CD14-positive monocyte (primary cell): Measurements from ENCODE around the gene PHAF1. TPM values are rescaled to one million over a fixed set of nuclear protein-coding genes. Genes with fewer than 3 reads are reported as not detected.
A peak's percentile ranks its signal among the peaks of the same experiment; 100 is the strongest.

Experiments
- DNase-seq, 3 donors: peaks; one replicate each; pipeline ENCODE4 v3.0.0-alpha.2; 2011 to 2022
- H2AFZ ChIP-seq: 2 replicates; pipeline ENCODE4 v1.6.0; 2012; ENCODE audit warnings: mild to moderate bottlenecking, low read depth, low read length, inconsistent platforms; ENCODE audit not compliant: insufficient read depth, poor library complexity, severe bottlenecking
- H3K27ac ChIP-seq, 2 donors: 1 replicate in 1 of 2; 2 replicates in 1 of 2; pipeline ENCODE4 v1.5.1; 2012 to 2013; ENCODE audit warnings: low read length in 2 of 2, control low read depth in 1 of 2, inconsistent platforms in 1 of 2, low read depth in 1 of 2, mild to moderate bottlenecking in 1 of 2
- H3K27me3 ChIP-seq, 2 donors: one replicate each; pipeline versions ENCODE4 v1.6.0 to v1.6.1; 2011 to 2013; ENCODE audit warnings: low read length in 2 of 2; ENCODE audit not compliant: control insufficient read depth in 2 of 2, insufficient read depth in 2 of 2
- H3K36me3 ChIP-seq, 2 donors: replicated peaks in 1 of 2; 1 replicate in 1 of 2; 2 replicates in 1 of 2; pipeline versions ENCODE4 v1.5.1 to v1.6.1; 2012 to 2013; ENCODE audit warnings: low read length in 2 of 2, control low read depth in 1 of 2, inconsistent platforms in 1 of 2, mild to moderate bottlenecking in 1 of 2; ENCODE audit not compliant: insufficient read depth in 2 of 2, control insufficient read depth in 1 of 2
- H3K4me1 ChIP-seq, 2 donors: 1 replicate in 1 of 2; 2 replicates in 1 of 2; pipeline versions ENCODE4 v1.5.1 to v1.6.1; 2012 to 2013; ENCODE audit warnings: low read length in 2 of 2, control low read depth in 1 of 2, inconsistent platforms in 1 of 2, mild to moderate bottlenecking in 1 of 2, moderate library complexity in 1 of 2; ENCODE audit not compliant: insufficient read depth in 2 of 2, control insufficient read depth in 1 of 2
- H3K4me2 ChIP-seq: replicated peaks from 2 replicates; pipeline ENCODE3; 2012; ENCODE audit warnings: low read length, moderate library complexity, mild to moderate bottlenecking; ENCODE audit not compliant: poor library complexity, severe bottlenecking; ENCODE audit errors: extremely low read depth
- H3K4me3 ChIP-seq, 3 experiments: fragments of 200-600 bp in 1 of 3; sonication (generic) in 1 of 3; replicated peaks in 1 of 3; 1 replicate in 2 of 3; 2 replicates in 1 of 3; pipeline ENCODE4 v1.5.1; 2011 to 2013; ENCODE audit warnings: low read length in 3 of 3, mild to moderate bottlenecking in 3 of 3, control low read depth in 2 of 3, low read depth in 2 of 3, inconsistent platforms in 1 of 3, moderate library complexity in 1 of 3
- H3K79me2 ChIP-seq: 2 replicates; pipeline ENCODE4 v1.6.0; 2012; ENCODE audit warnings: mild to moderate bottlenecking, control low read depth, inconsistent platforms, low read length, moderate library complexity; ENCODE audit not compliant: insufficient read depth
- H3K9ac ChIP-seq: 2 replicates; pipeline ENCODE4 v1.6.0; 2017; ENCODE audit warnings: low read length, mild to moderate bottlenecking; ENCODE audit not compliant: insufficient read depth, poor library complexity, severe bottlenecking
- H3K9me3 ChIP-seq, 2 donors: replicated peaks in 1 of 2; 1 replicate in 1 of 2; 2 replicates in 1 of 2; pipeline versions ENCODE4 v1.5.1 to v1.6.1; 2012 to 2013; ENCODE audit warnings: low read length in 2 of 2, control low read depth in 1 of 2; ENCODE audit not compliant: control insufficient read depth in 1 of 2, insufficient read depth in 1 of 2
- H4K20me1 ChIP-seq: 2 replicates; pipeline ENCODE4 v1.6.0; 2012; ENCODE audit warnings: mild to moderate bottlenecking, low read length, control low read depth, moderate library complexity; ENCODE audit not compliant: insufficient read depth
- H3K27ac Mint-ChIP-seq, 7 donors: one replicate each; pipeline ENCODE4 v1.8.0; 2020; ENCODE audit warnings: mild to moderate bottlenecking in 7 of 7, mixed read lengths in 7 of 7, moderate library complexity in 6 of 7, inconsistent platforms in 2 of 7
- H3K27me3 Mint-ChIP-seq, 3 donors: one replicate each; pipeline ENCODE4 v1.8.0; 2021 to 2022; ENCODE audit warnings: low read depth in 3 of 3, mild to moderate bottlenecking in 3 of 3, mixed read lengths in 3 of 3, moderate library complexity in 3 of 3, inconsistent platforms in 1 of 3
- H3K36me3 Mint-ChIP-seq, 2 donors: one replicate each; pipeline ENCODE4 v1.8.0; 2020; ENCODE audit warnings: mixed read lengths in 2 of 2, inconsistent platforms in 1 of 2, mild to moderate bottlenecking in 1 of 2
- H3K4me1 Mint-ChIP-seq: one replicate; pipeline ENCODE4 v1.8.0; 2020; ENCODE audit warnings: mild to moderate bottlenecking, mixed read lengths
- H3K4me3 Mint-ChIP-seq, 2 donors: one replicate each; pipeline ENCODE4 v1.8.0; 2020; ENCODE audit warnings: mild to moderate bottlenecking in 2 of 2, mixed read lengths in 2 of 2, moderate library complexity in 1 of 2
- H3K9me3 Mint-ChIP-seq, 7 donors: one replicate each; pipeline ENCODE4 v1.8.0; 2020 to 2022; ENCODE audit warnings: mixed read lengths in 7 of 7, mild to moderate bottlenecking in 6 of 7, moderate library complexity in 6 of 7, inconsistent platforms in 2 of 7
- CTCF ChIP-seq: fragments of 200-600 bp; IDR thresholded peaks from one replicate; pipeline ENCODE4 v1.8.0; 2022; ENCODE audit warnings: antibody characterized with exemption, mild to moderate bottlenecking
- WGBS: methylation state at CpG from one replicate; pipeline ENCODE4 v1.1.5; 2013; ENCODE audit warnings: missing lambda C conversion rate; ENCODE audit not compliant: insufficient coverage; 5-methylcytosine and 5-hydroxymethylcytosine counted together
- intact Hi-C, 2 donors: fragments of 100-400 bp; cut with micrococcal nuclease; formaldehyde crosslinking; loops; one replicate each; pipeline versions ENCODE4 v1.15.0 to v1.15.1; 2023
- polyA plus RNA-seq, 3 donors: library from polyadenylated mRNA; depleted of rRNA in 1 of 3; unstranded in 2 of 3; stranded (reverse) in 1 of 3; fragments of 300-500 nt in 2 of 3; fragments of >200 nt in 1 of 3; fragmentation: Illumina TruSeq in 2 of 3; gene quantifications; 1 replicate in 2 of 3; 2 replicates in 1 of 3; pipeline ENCODE4 v1.2.3, GENCODE V29; 2012 to 2021

PHAF1 gene
- polyA plus RNA-seq, 3 donors: 18.8 to 68.2 (median 26.5) TPM

GRCh38 chr16:67088551-67088950, 21.2 kb upstream of the PHAF1 start:
- no peaks in the 10 kb centered on the region for H3K9me3 Mint-ChIP-seq
- H3K36me3 Mint-ChIP-seq: peaks cover 31 to 50% of the 10 kb centered on the region in 2 donors
- H3K4me1 Mint-ChIP-seq: peaks cover 8% of the 10 kb centered on the region
- Histone ChIP-seq H4K20me1 (peaks cover 22% of the 10 kb centered on the region), H3K9me3 (no peaks in the 10 kb centered on the region), H3K36me3 (peaks cover 17 to 62% of the 10 kb centered on the region in 2 donors), H3K9ac (no peak overlapping the region), H2AFZ (no peak overlapping the region), H3K4me1 (peaks cover 2 to 4% of the 10 kb centered on the region in 2 donors), H3K4me2 (no peak overlapping the region), H3K79me2 (peaks cover 15% of the 10 kb centered on the region), H3K4me3 (no peak overlapping the region), H3K27ac (no peak overlapping the region), H3K27me3 (no peaks in the 10 kb centered on the region)
- no peaks in the 10 kb centered on the region for H3K27me3 Mint-ChIP-seq
- intact Hi-C loops: loop anchor here in 1 of 2 donors (10.0 kb wide), 1 partner anchor 46 kb away; no protein-coding TSS in a partner anchor
- WGBS: 83% methylated on average over 1 of the region's 4 CpGs
- H3K4me3 Mint-ChIP-seq: no peak overlapping the region
- peak overlapping the region in 2 of 7 donors; percentile 5 to 75 for H3K27ac Mint-ChIP-seq
- TF ChIP-seq CTCF: no peak
- DNase-seq: no peak

- Mint-ChIP-seq H3K4me1 (peaks cover 7% of the 10 kb centered on the region), H3K9me3 (no peaks in the 10 kb centered on the region), H3K4me3 (no peak overlapping the region), H3K36me3 (peaks cover 35 to 55% of the 10 kb centered on the region in 2 donors), H3K27me3 (no peaks in the 10 kb centered on the region), H3K27ac (no peak overlapping the region)
- no peaks in the 10 kb centered on the region for H3K27me3 ChIP-seq
- no peak overlapping the region for H3K4me2 ChIP-seq
- no peak for TF ChIP-seq CTCF
- intact Hi-C loops: loop anchor here in 1 of 2 donors (10.0 kb wide), 1 partner anchor 46 kb away; no protein-coding TSS in a partner anchor
- H4K20me1 ChIP-seq: peaks cover 22% of the 10 kb centered on the region
- peaks cover 20% of the 10 kb centered on the region for H3K79me2 ChIP-seq
- no peaks in the 10 kb centered on the region for H3K4me1 ChIP-seq
- no peak overlapping the region for H3K27ac ChIP-seq
- H3K36me3 ChIP-seq: peaks cover 17 to 67% of the 10 kb centered on the region in 2 donors
- no peaks in the 10 kb centered on the region for H3K9me3 ChIP-seq
- no peak overlapping the region for H2AFZ ChIP-seq
- no peak for DNase-seq
- H3K9ac ChIP-seq: no peak overlapping the region
- H3K4me3 ChIP-seq: no peak overlapping the region
Measured at GRCh38 chr16:67089101-67089500, 20.6 kb upstream of the PHAF1 start.
